ENCODE results near the gene LCT. TPM values are rescaled to one million over a fixed set of nuclear protein-coding genes. Genes with fewer than 3 reads are reported as not detected.
A peak's percentile ranks its signal among the peaks of the same experiment; 100 is the strongest.
"Not testable (repeated sequence)": the region's sequence is repeated elsewhere in the genome, so short reads cannot be mapped to it uniquely, and the experiment has no call there.

The LCT gene
- total and polyA plus RNA-seq, 2 of the 13 experiments (the other 11 are each of a cell fraction or from before 2014, with no cell fraction given) = not detected

DNA sequence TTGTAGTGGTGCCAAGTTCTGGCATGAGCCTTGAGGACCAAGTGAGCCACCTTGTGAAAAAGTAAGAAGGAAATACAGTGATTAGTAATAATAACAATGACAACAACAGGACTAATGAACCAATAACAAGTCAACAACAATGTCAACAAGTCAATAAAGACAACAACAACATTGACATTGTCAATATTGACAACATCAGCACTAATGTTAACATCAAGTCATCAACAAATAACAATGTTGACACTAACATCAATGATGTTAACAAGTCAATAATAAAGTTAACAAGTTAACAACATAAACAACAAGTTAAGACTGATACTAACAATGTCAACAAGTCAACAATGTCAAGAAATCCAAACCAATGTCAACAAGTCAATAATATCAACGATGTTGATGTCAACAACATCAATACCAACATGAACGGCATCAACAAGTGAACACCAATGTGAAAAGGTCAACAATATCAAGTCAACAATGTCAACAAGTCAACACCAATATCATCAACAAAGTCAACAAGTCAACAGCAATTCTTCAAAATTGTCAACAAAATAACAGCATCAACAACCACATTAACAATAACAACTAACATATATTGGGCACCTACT is 24.0 kb downstream of the LCT start:
- no peaks in the 10 kb centered on the region for H3K4me1 ChIP-seq (ENCODE audit: insufficient read depth, low read length)
- H3K9me3 ChIP-seq (ENCODE audit: low read length) = no peaks in the 10 kb centered on the region
- H4K20me1 ChIP-seq (ENCODE audit: insufficient read depth, low read length) = no peaks in the 10 kb centered on the region
- no peak overlapping the region for H3K4me3 ChIP-seq (replicated peaks in 1 of 3; ENCODE audit: insufficient read depth in 1 of 3, low read depth in 2 of 3, low read length in 3 of 3)
- H2AFZ ChIP-seq (ENCODE audit: low read length) = no peak overlapping the region
- H3K79me2 ChIP-seq (ENCODE audit: insufficient read depth, low read length) = no peaks in the 10 kb centered on the region
- no peaks in the 10 kb centered on the region for H3K36me3 ChIP-seq (replicated peaks in 1 of 2; ENCODE audit: control insufficient read depth in 1 of 2, insufficient read depth in 2 of 2, low read length in 2 of 2)
- TF ChIP-seq FOXP1 (IDR thresholded peaks at IDR 0.05) = peak; percentile 92; the same call in 1 of the 2 replicates
- no peak for TF ChIP-seq FOXP1 (CRISPR knock-in tag; IDR thresholded peaks at IDR 0.05)
- no peak for TF ChIP-seq ZNF703 (CRISPR knock-in tag; IDR thresholded peaks at IDR 0.05; ENCODE audit: borderline replicate concordance)
- peak; percentile 83 for TF ChIP-seq FOXA1 (IDR thresholded peaks at IDR 0.05)
- TF ChIP-seq FOXA1 (CRISPR knock-in tag; IDR thresholded peaks at IDR 0.05) = no peak
- no peak for TF ChIP-seq MIER2 (CRISPR knock-in tag; IDR thresholded peaks at IDR 0.05)
- peak; percentile 66 for TF ChIP-seq MAFF (IDR thresholded peaks at IDR 0.05; ENCODE audit: low read depth, low read length)
- TF ChIP-seq MAFK (conservative IDR thresholded peaks at IDR 0.05 in 1 of 2, IDR thresholded peaks at IDR 0.05 in 1 of 2; ENCODE audit: low read length in 2 of 2) = peak; percentile 30 to 61; a peak in 3 of 4 replicates
- ATAC-seq (no peak), FAIRE-seq (peak; percentile 39), DNase-seq (ENCODE audit: low spot score) (no peak)
- H3K27ac ChIP-seq (ENCODE audit: extremely low read length, insufficient read depth, low read length) = no peak overlapping the region
- BruUV-seq (replicated peaks) = no TSS peak
- CTCF ChIA-PET (ENCODE audit: low intra/inter-chr PET ratio, low total read pairs) = no interaction called here
- intact Hi-C loops (cut with micrococcal nuclease; ENCODE audit: unreplicated experiment) = no loop called here
- no peak overlapping the region for H3K9ac ChIP-seq (ENCODE audit: insufficient read depth, low read depth, low read length)
- in situ Hi-C loops (cut with HindIII; ENCODE audit: extremely low pct_ligation_motif_present, low pct_unique_long_range_greater_than_20kb) = loop anchor here (10.0 kb wide), 1 partner anchor 572 kb away; no protein-coding TSS in a partner anchor
- POLR2A ChIA-PET = no interaction called here
- H3K27me3 ChIP-seq (ENCODE audit: control insufficient read depth in 1 of 2, insufficient read depth in 2 of 2, low read length in 2 of 2) = peaks cover 0 to 7% of the 10 kb centered on the region in 2 experiments; a peak in 2 of 5 replicates
- WGBS (ENCODE audit: low lambda C conversion rate) = 2% methylated on average over 2 of the region's 2 CpGs
- no peak overlapping the region for H3K4me2 ChIP-seq (ENCODE audit: low read depth, low read length)

DNA sequence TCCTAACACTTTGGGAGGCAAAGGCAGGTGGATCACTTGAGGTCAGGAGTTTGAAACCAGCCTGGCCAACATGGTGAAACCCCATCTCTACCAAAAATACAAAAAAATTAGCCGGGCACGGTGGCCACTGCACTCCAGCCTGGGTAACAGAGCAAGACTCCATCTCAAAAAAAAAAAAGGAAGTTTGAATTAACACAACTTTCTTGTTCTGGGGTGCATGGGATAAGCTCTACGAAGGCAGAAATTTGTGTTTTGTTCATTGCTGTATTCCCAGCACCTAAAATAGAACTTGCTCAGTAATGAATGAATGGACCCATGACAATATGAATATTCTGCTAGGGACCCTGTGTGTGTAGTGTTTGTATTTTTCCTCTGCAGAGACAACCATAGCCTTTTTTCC is 29.1 kb downstream of the LCT start:
- H3K79me2 ChIP-seq (ENCODE audit: insufficient read depth, low read length); H3K4me1 ChIP-seq (ENCODE audit: insufficient read depth, low read length); H2AFZ ChIP-seq (ENCODE audit: low read length); H3K27me3 ChIP-seq (ENCODE audit: control insufficient read depth in 1 of 2, insufficient read depth in 2 of 2, low read length in 2 of 2); H3K36me3 ChIP-seq (replicated peaks in 1 of 2; ENCODE audit: control insufficient read depth in 1 of 2, insufficient read depth in 2 of 2, low read length in 2 of 2); BruUV-seq (replicated peaks); H3K27ac ChIP-seq (ENCODE audit: extremely low read length, insufficient read depth, low read length); intact Hi-C loops (cut with micrococcal nuclease; ENCODE audit: unreplicated experiment); ATAC-seq; H3K9ac ChIP-seq (ENCODE audit: insufficient read depth, low read depth, low read length); DNase-seq (ENCODE audit: low spot score); H3K9me3 ChIP-seq (ENCODE audit: low read length); H3K4me3 ChIP-seq (replicated peaks in 1 of 3; ENCODE audit: insufficient read depth in 1 of 3, low read depth in 2 of 3, low read length in 3 of 3); H4K20me1 ChIP-seq (ENCODE audit: insufficient read depth, low read length); in situ Hi-C loops (cut with HindIII; ENCODE audit: extremely low pct_ligation_motif_present, low pct_unique_long_range_greater_than_20kb); POLR2A ChIA-PET; FAIRE-seq; CTCF ChIA-PET (ENCODE audit: low intra/inter-chr PET ratio, low total read pairs); H3K4me2 ChIP-seq (ENCODE audit: low read depth, low read length): not testable (repeated sequence)
- 21% methylated on average over 3 of the region's 3 CpGs for WGBS (ENCODE audit: low lambda C conversion rate)

Data from HepG2 (cell line).